Activated naive CD8-positive, alpha-beta T cell treated with anti-CD3 and anti-CD28 coated beads for 36 hours (primary cell): Measurements from ENCODE around the gene TMEM88. TPM values are rescaled to one million over a fixed set of nuclear protein-coding genes. Genes with fewer than 3 reads are reported as not detected.
A peak's percentile ranks its signal among the peaks of the same experiment; 100 is the strongest.
"Not testable (repeated sequence)": the region's sequence is repeated elsewhere in the genome, so short reads cannot be mapped to it uniquely, and the experiment has no call there.

Source experiments
- DNase-seq: peaks from one replicate; pipeline ENCODE4 v3.0.0; 2021
- H3K27ac Mint-ChIP-seq: one replicate; pipeline ENCODE4 v1.8.0; 2022; ENCODE audit warnings: mild to moderate bottlenecking, moderate library complexity, mixed read lengths
- H3K27me3 Mint-ChIP-seq: one replicate; pipeline ENCODE4 v1.8.0; 2022; ENCODE audit warnings: mild to moderate bottlenecking, mixed read lengths
- H3K36me3 Mint-ChIP-seq: one replicate; pipeline ENCODE4 v1.8.0; 2021; ENCODE audit warnings: mild to moderate bottlenecking, mixed read lengths
- H3K4me1 Mint-ChIP-seq: one replicate; pipeline ENCODE4 v1.8.0; 2021; ENCODE audit warnings: mixed read lengths
- H3K4me3 Mint-ChIP-seq: one replicate; pipeline ENCODE4 v1.8.0; 2022; ENCODE audit warnings: mild to moderate bottlenecking, moderate library complexity, mixed read lengths
- H3K9me3 Mint-ChIP-seq: one replicate; pipeline ENCODE4 v1.8.0; 2022; ENCODE audit warnings: mixed read lengths
- total RNA-seq, 2 experiments: library from RNA; stranded (reverse); gene quantifications; one replicate each; pipeline ENCODE4 v1.2.3, GENCODE V29; 2021

Gene TMEM88
- total RNA-seq, 2 experiments from 2014 or later: 4.2 to 4.8 TPM

DNA sequence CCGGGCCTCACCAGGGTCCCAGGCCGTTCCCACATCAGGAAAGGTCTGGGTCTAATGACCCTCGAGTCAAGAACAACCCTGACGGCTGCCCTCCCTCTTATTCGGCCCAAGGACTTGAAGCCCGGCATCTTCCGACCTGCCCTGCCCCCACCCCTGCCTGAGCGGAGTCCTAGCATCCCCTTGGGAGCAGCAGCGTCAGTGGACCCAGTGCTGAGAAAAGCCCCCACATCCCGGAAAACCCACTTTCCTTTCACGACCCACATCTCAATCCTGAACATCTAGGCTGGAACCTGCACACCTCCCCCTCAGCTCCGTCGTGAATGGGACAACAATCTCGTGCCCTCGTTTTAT, 769 bp downstream of the TMEM88 start:
- H3K27me3 Mint-ChIP-seq: no peaks in the 10 kb centered on the region
- DNase-seq: no peak
- H3K4me3 Mint-ChIP-seq: no peak overlapping the region
- no peak overlapping the region for H3K27ac Mint-ChIP-seq
- no peaks in the 10 kb centered on the region for H3K9me3 Mint-ChIP-seq
- peaks cover 21% of the 10 kb centered on the region for H3K36me3 Mint-ChIP-seq
- H3K4me1 Mint-ChIP-seq: peaks cover 35% of the 10 kb centered on the region

- no peaks in the 10 kb centered on the region for H3K9me3 Mint-ChIP-seq
Observed at GRCh38 chr17:7856011-7856810, 1.3 kb downstream of the TMEM88 start.

DNA sequence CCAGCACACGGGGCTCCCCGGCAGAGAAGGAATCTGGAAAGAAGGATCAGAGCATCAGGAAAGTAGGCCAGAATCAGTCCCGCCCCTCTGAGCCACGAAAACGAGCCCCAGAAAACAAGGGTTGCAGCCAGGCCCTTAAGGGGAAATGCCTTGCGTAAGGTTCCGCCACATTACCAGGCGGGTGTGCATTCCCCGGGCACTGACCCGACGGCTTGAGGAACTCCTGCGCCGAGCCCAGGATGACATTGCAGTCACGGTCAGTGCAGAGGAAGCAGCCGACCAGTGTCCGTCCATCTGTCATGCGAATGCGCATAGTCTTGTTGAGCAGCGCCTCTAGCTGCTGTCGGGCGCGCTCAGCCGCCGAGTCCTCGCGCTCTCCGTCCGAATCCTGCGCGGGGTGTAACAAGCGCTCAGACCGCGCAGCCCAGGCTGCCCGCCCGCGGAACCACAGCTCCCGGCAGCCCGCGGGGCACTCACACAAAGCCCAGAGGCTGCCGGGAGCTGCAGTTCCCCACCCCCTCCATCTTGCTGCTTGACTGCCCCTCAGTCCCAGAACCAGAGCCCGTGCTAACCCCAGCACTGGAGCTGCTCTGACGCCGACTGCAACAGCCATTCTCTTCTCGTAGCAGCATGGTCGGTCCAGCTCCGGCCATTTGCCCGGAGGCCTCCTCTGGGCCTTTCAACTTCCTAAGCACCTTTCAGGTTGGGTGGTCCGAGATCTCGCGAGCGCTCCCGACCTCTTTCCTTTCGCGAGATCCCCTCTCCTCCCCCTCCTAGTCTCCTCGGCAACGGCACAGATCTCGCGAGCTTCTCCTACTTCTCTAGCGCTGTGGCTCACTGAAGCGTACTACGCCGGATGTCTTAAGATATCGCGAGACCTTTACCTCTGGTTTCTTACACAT, 2.2 kb downstream of the TMEM88 start, which contains the start of gene NAA38:
TSS of gene NAA38 (minus strand) at position 749 of the 902 bp plus-strand sequence. CDS start at position 653, 96 bp downstream.
- no peak within 1 kb of the TSS for H3K27ac Mint-ChIP-seq
- peaks cover 27% of the 10 kb centered on the region for H3K4me1 Mint-ChIP-seq
- no peak within 1 kb of the TSS for H3K4me3 Mint-ChIP-seq
- peak; percentile 93 for DNase-seq
- H3K27me3 Mint-ChIP-seq: no peaks in the 10 kb centered on the region
- H3K9me3 Mint-ChIP-seq: no peaks in the 10 kb centered on the region
- peaks cover 12% of the 10 kb centered on the region for H3K36me3 Mint-ChIP-seq

More at GRCh38 chr17:7856011-7856810, 1.3 kb downstream of the TMEM88 start:
- peaks cover 30% of the 10 kb centered on the region for H3K4me1 Mint-ChIP-seq
- H3K36me3 Mint-ChIP-seq: peaks cover 16% of the 10 kb centered on the region
- no peaks in the 10 kb centered on the region for H3K27me3 Mint-ChIP-seq
- H3K27ac Mint-ChIP-seq: no peak overlapping the region
- no peak for DNase-seq
- no peak overlapping the region for H3K4me3 Mint-ChIP-seq

- Mint-ChIP-seq H3K27me3 (no peaks in the 10 kb centered on the region), H3K36me3 (peaks cover 7% of the 10 kb centered on the region), H3K4me3 (no peak within 1 kb of the TSS), H3K4me1 (peaks cover 24% of the 10 kb centered on the region), H3K9me3 (no peaks in the 10 kb centered on the region), H3K27ac (no peak within 1 kb of the TSS)
- peak; percentile 85 for DNase-seq
Observed at GRCh38 chr17:7857713-7858521, 3.1 kb downstream of the TMEM88 start, which contains the start of gene CYB5D1. CYB5D1 (plus strand) TSS chr17:7858003; CDS start chr17:7858135, 132 bp downstream.

GRCh38 chr17:7858522-7858810, 3.6 kb downstream of the TMEM88 start:
- Mint-ChIP-seq H3K4me1 (peaks cover 24% of the 10 kb centered on the region), H3K27ac (no peak overlapping the region), H3K9me3 (no peaks in the 10 kb centered on the region), H3K4me3 (no peak overlapping the region), H3K27me3 (no peaks in the 10 kb centered on the region), H3K36me3 (peaks cover 5% of the 10 kb centered on the region)
- DNase-seq: peak; percentile 47

- Mint-ChIP-seq H3K27me3 (no peaks in the 10 kb centered on the region), H3K9me3 (no peaks in the 10 kb centered on the region), H3K4me3 (no peak overlapping the region), H3K36me3 (peaks cover 5% of the 10 kb centered on the region), H3K27ac (no peak overlapping the region), H3K4me1 (peaks cover 20% of the 10 kb centered on the region)
- no peak for DNase-seq
Observed at GRCh38 chr17:7859028-7859427, 4.2 kb downstream of the TMEM88 start.

DNA sequence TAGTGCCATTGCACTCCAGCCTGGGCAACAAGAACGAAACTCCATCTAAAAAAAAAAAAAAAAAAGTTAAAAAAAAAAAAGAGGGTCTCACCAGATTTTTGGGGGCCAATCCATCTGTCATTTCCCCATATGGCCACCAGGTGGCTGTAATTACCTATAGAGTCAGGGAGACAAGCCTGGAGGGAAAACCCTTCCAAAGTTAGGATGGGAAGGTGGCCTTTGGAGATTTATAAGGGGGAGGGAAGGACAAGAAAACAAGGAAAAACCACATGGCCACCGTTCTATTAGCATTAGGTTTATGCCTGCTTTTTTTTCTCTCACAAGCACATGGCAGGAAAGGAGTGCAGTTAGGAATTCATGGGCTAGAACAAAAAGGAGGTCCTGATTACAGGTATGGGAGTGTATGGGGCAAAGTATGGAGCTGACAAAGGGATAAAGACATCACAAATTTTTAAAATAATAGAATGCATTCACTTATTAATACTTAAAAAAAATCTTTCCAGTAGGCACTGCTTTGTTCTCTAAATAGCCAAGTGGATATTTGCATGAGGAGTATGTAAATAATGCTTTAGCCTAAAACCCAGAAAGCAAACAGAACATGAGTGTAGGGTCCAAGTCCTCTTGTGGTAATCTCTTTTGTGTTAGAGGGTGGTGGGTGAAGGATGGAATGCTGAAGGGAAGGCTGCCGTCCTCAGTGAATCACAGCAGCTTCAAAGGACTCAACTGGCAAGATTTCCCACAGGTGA, 8.0 kb downstream of the TMEM88 start:
- DNase-seq: peak; percentile 45
- H3K27me3 Mint-ChIP-seq: no peaks in the 10 kb centered on the region
- H3K27ac Mint-ChIP-seq: no peak overlapping the region
- no peak overlapping the region for H3K4me3 Mint-ChIP-seq
- H3K9me3 Mint-ChIP-seq: peaks cover 2% of the 10 kb centered on the region
- H3K4me1 Mint-ChIP-seq: peaks cover 25% of the 10 kb centered on the region
- H3K36me3 Mint-ChIP-seq: peaks cover 21% of the 10 kb centered on the region

- not testable (repeated sequence) for H3K9me3 Mint-ChIP-seq, DNase-seq, H3K27me3 Mint-ChIP-seq, H3K4me3 Mint-ChIP-seq, H3K27ac Mint-ChIP-seq
- Mint-ChIP-seq H3K4me1 (peaks cover 27% of the 10 kb centered on the region), H3K36me3 (peaks cover 24% of the 10 kb centered on the region)
Observed at GRCh38 chr17:7864384-7864783, 9.5 kb downstream of the TMEM88 start.

GRCh38 chr17:7864995-7865650, 10.3 kb downstream of the TMEM88 start:
- H3K27ac Mint-ChIP-seq: no peak overlapping the region
- peaks cover 2% of the 10 kb centered on the region for H3K9me3 Mint-ChIP-seq
- H3K4me1 Mint-ChIP-seq: peaks cover 27% of the 10 kb centered on the region
- DNase-seq: no peak
- no peak overlapping the region for H3K4me3 Mint-ChIP-seq
- H3K36me3 Mint-ChIP-seq: peaks cover 24% of the 10 kb centered on the region
- H3K27me3 Mint-ChIP-seq: no peaks in the 10 kb centered on the region

- Mint-ChIP-seq H3K4me1 (peaks cover 28% of the 10 kb centered on the region), H3K4me3 (no peak overlapping the region), H3K36me3 (peaks cover 23% of the 10 kb centered on the region), H3K27me3 (no peaks in the 10 kb centered on the region), H3K27ac (peak overlapping the region; percentile 58), H3K9me3 (peaks cover 2% of the 10 kb centered on the region)
- no peak for DNase-seq
Observed at GRCh38 chr17:7867881-7868329, 13.0 kb downstream of the TMEM88 start.

GRCh38 chr17:7873051-7873450, 18.2 kb downstream of the TMEM88 start:
- Mint-ChIP-seq H3K4me1 (peaks cover 21% of the 10 kb centered on the region), H3K9me3 (no peaks in the 10 kb centered on the region), H3K4me3 (no peak overlapping the region), H3K36me3 (peaks cover 28% of the 10 kb centered on the region), H3K27me3 (no peaks in the 10 kb centered on the region), H3K27ac (no peak overlapping the region)
- DNase-seq: no peak

DNA sequence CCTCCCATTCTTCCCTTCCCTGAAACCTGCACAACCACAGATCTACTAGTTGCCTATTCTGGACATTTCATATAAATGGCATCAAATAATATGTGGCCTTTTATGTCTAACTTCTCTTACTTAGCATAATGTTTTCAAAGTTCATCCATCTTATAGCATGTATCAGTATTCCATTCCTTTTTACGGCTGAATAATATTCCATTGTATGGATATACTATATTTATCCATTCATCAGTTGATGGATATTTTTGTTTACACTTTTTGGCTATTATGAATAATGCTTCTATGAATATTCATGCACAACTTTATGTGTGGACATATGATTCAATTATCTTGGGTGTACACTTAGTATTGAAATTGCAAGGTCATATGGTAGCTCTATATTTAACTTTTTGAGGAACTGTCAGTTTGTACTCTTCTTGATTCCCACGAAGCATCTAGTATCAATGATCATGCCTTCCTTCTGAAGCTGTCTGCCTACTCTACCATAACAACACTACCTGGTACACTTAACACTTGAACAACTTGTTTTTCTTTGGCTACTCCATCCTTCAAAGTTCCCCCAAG, 21.0 kb downstream of the TMEM88 start:
- Mint-ChIP-seq H3K9me3 (no peaks in the 10 kb centered on the region), H3K36me3 (peaks cover 26% of the 10 kb centered on the region), H3K4me3 (no peak overlapping the region), H3K27ac (no peak overlapping the region), H3K27me3 (no peaks in the 10 kb centered on the region), H3K4me1 (peaks cover 11% of the 10 kb centered on the region)
- no peak for DNase-seq

DNA sequence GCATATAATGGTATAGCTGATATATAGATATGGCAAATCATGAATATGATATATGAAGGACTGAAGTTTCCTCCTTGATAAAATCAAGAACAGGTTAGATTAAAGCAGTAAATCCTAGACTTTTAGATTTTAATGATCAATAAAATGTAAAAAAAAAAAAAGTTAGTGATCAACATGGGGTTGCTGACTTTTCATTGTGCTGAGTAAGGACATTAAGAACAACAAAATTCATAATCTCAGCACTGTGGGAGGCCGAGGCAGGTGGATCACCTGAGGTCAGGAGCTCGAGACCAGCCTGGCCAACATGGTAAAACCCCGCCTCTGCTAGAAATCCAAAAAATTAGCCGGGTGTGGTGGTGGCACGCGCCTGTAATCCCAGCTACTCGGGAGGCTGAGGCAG, 23.4 kb downstream of the TMEM88 start:
- Mint-ChIP-seq H3K27me3 (no peaks in the 10 kb centered on the region), H3K4me3 (no peak overlapping the region), H3K27ac (no peak overlapping the region), H3K36me3 (peaks cover 22% of the 10 kb centered on the region), H3K9me3 (no peaks in the 10 kb centered on the region), H3K4me1 (peaks cover 9% of the 10 kb centered on the region)
- DNase-seq: no peak
